ENCODE measurements around the gene MACO1.

Gene MACO1

GRCh38 chr1:25516686-25517085 is 86.0 kb downstream of the MACO1 start:
- no peak for TF ChIP-seq POLR2A (IDR thresholded peaks at IDR 0.05; ENCODE audit: low read depth, low read length)
- no peak for TF ChIP-seq TAF1 (IDR thresholded peaks at IDR 0.05; ENCODE audit: borderline replicate concordance, low read depth, low read length)
- no peak for TF ChIP-seq POLR2AphosphoS5 (IDR thresholded peaks at IDR 0.05; ENCODE audit: low read depth, low read length)
- FAIRE-seq, result no peak
- DNase-seq (ENCODE audit: insufficient read length), result no peak

GRCh38 chr1:25517476-25518394 is 87.0 kb downstream of the MACO1 start:
- DNase-seq (ENCODE audit: insufficient read length), result no peak
- FAIRE-seq, result no peak
- TF ChIP-seq POLR2AphosphoS5 (IDR thresholded peaks at IDR 0.05; ENCODE audit: low read depth, low read length) (no peak), POLR2A (IDR thresholded peaks at IDR 0.05; ENCODE audit: low read depth, low read length) (no peak), TAF1 (IDR thresholded peaks at IDR 0.05; ENCODE audit: borderline replicate concordance, low read depth, low read length) (no peak)

- TF ChIP-seq TAF1 (IDR thresholded peaks at IDR 0.05; ENCODE audit: borderline replicate concordance, low read depth, low read length) (no peak), POLR2A (IDR thresholded peaks at IDR 0.05; ENCODE audit: low read depth, low read length) (no peak), POLR2AphosphoS5 (IDR thresholded peaks at IDR 0.05; ENCODE audit: low read depth, low read length) (no peak)
- no peak for FAIRE-seq
- DNase-seq (ENCODE audit: insufficient read length), result no peak
Observed at GRCh38 chr1:25519624-25520023, 88.9 kb downstream of the MACO1 start.

GRCh38 chr1:25520446-25521061 is 89.9 kb downstream of the MACO1 start:
- DNase-seq (ENCODE audit: insufficient read length), result no peak
- FAIRE-seq, result peak; percentile 53

GRCh38 chr1:25522031-25522655 is 91.4 kb downstream of the MACO1 start:
- FAIRE-seq, result no peak
- no peak for TF ChIP-seq POLR2A (IDR thresholded peaks at IDR 0.05; ENCODE audit: low read depth, low read length)
- no peak for TF ChIP-seq POLR2AphosphoS5 (IDR thresholded peaks at IDR 0.05; ENCODE audit: low read depth, low read length)
- TF ChIP-seq TAF1 (IDR thresholded peaks at IDR 0.05; ENCODE audit: borderline replicate concordance, low read depth, low read length), result no peak
- DNase-seq (ENCODE audit: insufficient read length), result no peak

More at GRCh38 chr1:25520446-25521061, 89.9 kb downstream of the MACO1 start:
- TF ChIP-seq TAF1 (IDR thresholded peaks at IDR 0.05; ENCODE audit: borderline replicate concordance, low read depth, low read length) (no peak), POLR2AphosphoS5 (IDR thresholded peaks at IDR 0.05; ENCODE audit: low read depth, low read length) (no peak), POLR2A (IDR thresholded peaks at IDR 0.05; ENCODE audit: low read depth, low read length) (no peak)

- FAIRE-seq (no peak), DNase-seq (ENCODE audit: insufficient read length) (no peak)
- TF ChIP-seq POLR2AphosphoS5 (IDR thresholded peaks at IDR 0.05; ENCODE audit: low read depth, low read length) (no peak), TAF1 (IDR thresholded peaks at IDR 0.05; ENCODE audit: borderline replicate concordance, low read depth, low read length) (no peak), POLR2A (IDR thresholded peaks at IDR 0.05; ENCODE audit: low read depth, low read length) (no peak)
Observed at GRCh38 chr1:25523542-25523941, 92.8 kb downstream of the MACO1 start.

- no peak for FAIRE-seq
- no peak for DNase-seq (ENCODE audit: insufficient read length)
- TF ChIP-seq TAF1 (IDR thresholded peaks at IDR 0.05; ENCODE audit: borderline replicate concordance, low read depth, low read length) (no peak), POLR2A (IDR thresholded peaks at IDR 0.05; ENCODE audit: low read depth, low read length) (no peak), POLR2AphosphoS5 (IDR thresholded peaks at IDR 0.05; ENCODE audit: low read depth, low read length) (no peak)
Observed at GRCh38 chr1:25524568-25525360, 94.1 kb downstream of the MACO1 start.

GRCh38 chr1:25525361-25525688 is 94.6 kb downstream of the MACO1 start:
- FAIRE-seq (no peak), DNase-seq (ENCODE audit: insufficient read length) (no peak)
- no peak for TF ChIP-seq POLR2AphosphoS5 (IDR thresholded peaks at IDR 0.05; ENCODE audit: low read depth, low read length)
- no peak for TF ChIP-seq TAF1 (IDR thresholded peaks at IDR 0.05; ENCODE audit: borderline replicate concordance, low read depth, low read length)
- no peak for TF ChIP-seq POLR2A (IDR thresholded peaks at IDR 0.05; ENCODE audit: low read depth, low read length)

- DNase-seq (ENCODE audit: insufficient read length) (no peak), FAIRE-seq (no peak)
- TF ChIP-seq POLR2A (IDR thresholded peaks at IDR 0.05; ENCODE audit: low read depth, low read length) (no peak), TAF1 (IDR thresholded peaks at IDR 0.05; ENCODE audit: borderline replicate concordance, low read depth, low read length) (no peak)
Observed at GRCh38 chr1:25526753-25527152, 96.1 kb downstream of the MACO1 start.

GRCh38 chr1:25527226-25527846 is 96.6 kb downstream of the MACO1 start:
- TF ChIP-seq POLR2A (IDR thresholded peaks at IDR 0.05; ENCODE audit: low read depth, low read length) (no peak), TAF1 (IDR thresholded peaks at IDR 0.05; ENCODE audit: borderline replicate concordance, low read depth, low read length) (no peak), POLR2AphosphoS5 (IDR thresholded peaks at IDR 0.05; ENCODE audit: low read depth, low read length) (no peak)
- FAIRE-seq (no peak), DNase-seq (ENCODE audit: insufficient read length) (no peak)

Data from GM12892 (cell line).